ENCODE results near the gene MBIP.

MBIP gene

GRCh38 chr14:36313898-36314297 lies 6.5 kb downstream of the MBIP start:
- DNase-seq (ENCODE audit: low read depth) = no peak

- no peak for DNase-seq (ENCODE audit: low read depth)
Observed at GRCh38 chr14:36313206-36313605, 7.2 kb downstream of the MBIP start.

- DNase-seq (ENCODE audit: low read depth) = no peak
Observed at GRCh38 chr14:36306836-36307235, 13.6 kb downstream of the MBIP start.

GRCh38 chr14:36304895-36305294 lies 15.5 kb downstream of the MBIP start:
- DNase-seq (ENCODE audit: low read depth) = no peak

- no peak for DNase-seq (ENCODE audit: low read depth)
Observed at GRCh38 chr14:36303960-36304359, 16.5 kb downstream of the MBIP start.

- no peak for DNase-seq (ENCODE audit: low read depth)
Observed at GRCh38 chr14:36302823-36303222, 17.6 kb downstream of the MBIP start.

GRCh38 chr14:36301159-36301558 lies 19.3 kb downstream of the MBIP start:
- DNase-seq (ENCODE audit: low read depth) = no peak

GRCh38 chr14:36300337-36300736 lies 20.1 kb downstream of the MBIP start:
- DNase-seq (ENCODE audit: low read depth) = no peak

- no peak for DNase-seq (ENCODE audit: low read depth)
Observed at GRCh38 chr14:36295642-36296627, 24.5 kb downstream of the MBIP start.

GRCh38 chr14:36294543-36294942 lies 25.9 kb downstream of the MBIP start:
- DNase-seq (ENCODE audit: low read depth) = no peak

GRCh38 chr14:36293824-36294223 lies 26.6 kb downstream of the MBIP start:
- peak; percentile 40 for DNase-seq (ENCODE audit: low read depth)

- no peak for DNase-seq (ENCODE audit: low read depth)
Observed at GRCh38 chr14:36289954-36290353, 30.5 kb downstream of the MBIP start.

- DNase-seq (ENCODE audit: low read depth) = no peak
Observed at GRCh38 chr14:36288496-36288895, 31.9 kb downstream of the MBIP start.

- no peak for DNase-seq (ENCODE audit: low read depth)
Observed at GRCh38 chr14:36284971-36285595, 35.4 kb downstream of the MBIP start.

GRCh38 chr14:36281309-36281708 lies 39.1 kb downstream of the MBIP start:
- no peak for DNase-seq (ENCODE audit: low read depth)

- DNase-seq (ENCODE audit: low read depth) = no peak
Observed at GRCh38 chr14:36279306-36280190, 40.9 kb downstream of the MBIP start.

- DNase-seq (ENCODE audit: low read depth) = no peak
Observed at GRCh38 chr14:36275741-36276140, 44.7 kb downstream of the MBIP start.

GRCh38 chr14:36271939-36272907 lies 48.2 kb downstream of the MBIP start:
- DNase-seq (ENCODE audit: low read depth) = no peak

GRCh38 chr14:36271222-36271621 lies 49.2 kb downstream of the MBIP start:
- no peak for DNase-seq (ENCODE audit: low read depth)

GRCh38 chr14:36270191-36270590 lies 50.2 kb downstream of the MBIP start:
- no peak for DNase-seq (ENCODE audit: low read depth)

- DNase-seq (ENCODE audit: low read depth) = no peak
Observed at GRCh38 chr14:36268121-36268520, 52.3 kb downstream of the MBIP start.
